Hematopoietic multipotent progenitor cell (in vitro differentiated cells): ENCODE data around the gene ARL10. TPM values are rescaled to one million over a fixed set of nuclear protein-coding genes. Genes with fewer than 3 reads are reported as not detected.

Source experiments
- DNase-seq, 3 donors: peaks; one replicate each; pipeline ENCODE4 v3.0.0-alpha.2; 2011 to 2015; ENCODE audit warnings: low read depth in 2 of 3, low spot score in 2 of 3
- total RNA-seq: library from RNA; depleted of rRNA; stranded (reverse); fragments of >200 nt; gene quantifications from one replicate; pipeline ENCODE4 v1.2.3, GENCODE V29; 2012

The ARL10 gene, protein sequence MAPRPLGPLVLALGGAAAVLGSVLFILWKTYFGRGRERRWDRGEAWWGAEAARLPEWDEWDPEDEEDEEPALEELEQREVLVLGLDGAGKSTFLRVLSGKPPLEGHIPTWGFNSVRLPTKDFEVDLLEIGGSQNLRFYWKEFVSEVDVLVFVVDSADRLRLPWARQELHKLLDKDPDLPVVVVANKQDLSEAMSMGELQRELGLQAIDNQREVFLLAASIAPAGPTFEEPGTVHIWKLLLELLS
- total RNA-seq = 17.8 TPM

DNA sequence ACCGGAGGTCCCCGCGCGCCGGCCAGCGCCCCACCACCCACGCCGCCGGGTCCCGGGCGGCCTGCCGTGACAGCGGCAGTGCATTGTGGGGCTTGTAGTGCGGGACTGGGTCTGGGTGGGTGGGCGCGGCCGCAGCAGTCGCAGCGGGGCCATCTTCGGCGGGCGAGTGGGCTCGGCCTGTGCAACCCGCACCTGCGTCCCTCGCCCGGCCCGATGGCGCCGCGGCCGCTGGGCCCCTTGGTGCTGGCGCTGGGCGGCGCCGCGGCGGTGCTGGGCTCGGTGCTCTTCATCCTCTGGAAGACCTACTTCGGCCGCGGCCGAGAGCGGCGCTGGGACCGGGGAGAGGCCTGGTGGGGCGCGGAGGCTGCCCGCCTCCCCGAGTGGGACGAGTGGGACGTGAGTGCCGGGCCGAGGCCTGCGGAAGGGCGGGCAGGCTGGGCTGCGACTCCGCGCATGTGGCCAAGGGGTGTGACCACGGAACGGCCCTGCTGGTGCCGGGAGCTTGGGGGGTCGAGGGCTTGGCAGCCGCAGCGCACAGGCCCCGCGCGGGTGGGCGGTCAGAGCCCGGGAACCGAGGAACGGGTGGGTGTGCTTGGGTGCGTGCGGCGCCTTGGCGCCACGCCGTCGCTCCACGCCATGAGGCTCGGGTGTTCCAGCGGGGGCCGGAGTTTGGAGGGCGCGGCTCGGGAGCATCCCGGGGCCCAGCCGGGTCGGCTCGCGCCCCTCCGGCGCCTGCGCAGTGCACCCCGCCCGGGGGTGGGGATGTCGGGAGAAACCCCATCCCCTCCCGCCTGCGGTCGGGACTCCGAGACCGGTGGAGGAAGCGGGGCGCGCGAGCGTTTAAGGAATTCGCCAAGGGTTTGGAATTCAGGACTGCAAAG lies at the start of gene ARL10:
TSS of gene ARL10 (plus strand) at position 137 of the 881 bp plus-strand sequence. CDS start at position 214, 77 bp downstream.
- peak in 2 of 3 donors; percentile 21 to 31 for DNase-seq

DNA sequence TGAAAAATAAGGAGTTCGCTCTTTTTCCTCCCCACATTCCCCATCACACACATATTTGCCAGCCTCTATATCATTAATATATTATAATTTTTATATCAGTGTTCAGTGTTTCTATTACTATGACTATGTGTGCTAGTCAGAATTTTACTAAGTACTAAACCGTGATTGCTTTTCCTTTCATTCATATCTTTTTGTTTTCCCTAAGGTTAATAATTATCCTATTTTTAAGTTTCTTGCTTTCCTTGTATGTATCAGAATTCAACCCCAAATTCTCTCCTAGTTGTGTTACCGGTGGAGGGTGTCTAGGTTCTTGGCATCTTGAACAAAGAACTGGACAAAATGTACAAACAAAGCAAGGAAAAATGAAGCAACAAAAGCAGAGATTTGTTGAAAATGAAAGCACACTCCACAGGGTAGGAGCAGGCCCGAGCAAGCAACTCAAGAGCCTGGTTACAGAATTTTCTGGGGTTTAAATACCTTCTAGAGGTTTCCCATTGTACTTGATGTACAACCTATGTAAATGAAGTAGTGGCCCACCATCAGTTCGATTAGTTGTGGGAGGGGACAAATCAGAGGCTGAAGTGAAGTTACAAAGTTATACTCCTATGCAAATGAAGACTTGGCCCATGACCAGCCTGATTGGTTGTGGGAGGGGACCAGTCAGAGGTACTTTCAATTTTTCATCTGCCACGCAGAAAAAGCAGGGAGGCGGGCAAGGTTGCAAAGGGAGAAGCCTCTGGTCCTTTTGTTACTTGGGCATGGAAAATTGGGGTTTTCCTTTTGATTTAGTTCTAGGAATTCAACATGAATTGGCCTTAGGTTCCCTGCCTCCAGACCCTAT lies 47.5 kb upstream of the ARL10 start:
- no peak for DNase-seq

DNA sequence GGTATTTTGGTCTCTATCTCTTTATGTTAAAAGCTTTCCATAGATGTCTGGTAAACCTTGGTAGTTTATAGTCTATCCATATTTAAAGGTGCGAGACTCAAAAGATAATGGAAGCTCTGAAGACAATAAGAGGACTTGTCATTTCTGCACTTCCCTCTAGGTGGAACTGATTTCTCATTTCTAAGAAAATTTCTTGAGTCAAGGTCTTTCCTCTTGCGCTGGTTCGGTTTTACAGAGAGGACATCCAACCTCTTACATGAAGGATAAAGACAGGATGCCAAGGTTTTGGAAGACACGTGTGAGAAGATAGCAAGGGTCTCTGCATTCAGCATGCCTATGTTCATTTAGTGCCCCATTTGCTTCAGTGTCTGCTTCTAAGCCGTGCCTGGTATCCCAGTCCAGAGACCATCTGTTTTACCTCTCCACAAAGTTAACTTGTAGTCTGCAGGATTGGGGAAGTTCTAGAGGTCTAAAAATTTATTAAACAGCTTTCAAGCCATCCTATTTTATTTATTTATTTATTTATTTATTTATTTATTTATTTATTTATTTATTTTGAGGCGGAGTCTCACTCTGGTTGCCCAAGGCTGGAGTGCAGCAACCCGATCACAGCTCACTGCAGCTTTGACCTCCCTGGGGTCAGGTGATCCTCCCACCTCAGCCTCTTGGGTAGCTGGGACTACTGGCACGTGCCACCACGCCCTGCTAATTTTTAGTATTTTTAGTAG lies 45.3 kb upstream of the ARL10 start:
- DNase-seq = peak in 2 of 3 donors; percentile 2 to 25

DNA sequence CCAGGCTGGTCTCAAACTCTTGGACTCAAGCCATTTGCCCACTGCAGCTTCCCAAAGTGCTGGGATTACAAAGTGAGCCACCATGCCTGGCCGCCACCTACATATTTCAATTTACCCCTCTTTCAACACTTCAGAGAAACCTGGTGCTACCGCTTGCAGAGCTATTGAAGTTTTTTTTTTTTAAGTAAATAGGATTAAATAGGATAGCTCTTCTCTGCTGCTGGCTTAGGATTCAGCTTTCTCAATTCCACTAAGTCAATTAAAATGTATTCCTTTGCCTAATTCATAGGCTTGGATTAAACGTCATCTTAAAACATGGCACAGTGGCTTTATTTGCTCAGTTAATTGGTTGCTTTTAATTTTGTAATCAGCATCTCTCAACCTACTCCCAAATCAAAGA lies 44.7 kb upstream of the ARL10 start:
- DNase-seq = no peak

DNA sequence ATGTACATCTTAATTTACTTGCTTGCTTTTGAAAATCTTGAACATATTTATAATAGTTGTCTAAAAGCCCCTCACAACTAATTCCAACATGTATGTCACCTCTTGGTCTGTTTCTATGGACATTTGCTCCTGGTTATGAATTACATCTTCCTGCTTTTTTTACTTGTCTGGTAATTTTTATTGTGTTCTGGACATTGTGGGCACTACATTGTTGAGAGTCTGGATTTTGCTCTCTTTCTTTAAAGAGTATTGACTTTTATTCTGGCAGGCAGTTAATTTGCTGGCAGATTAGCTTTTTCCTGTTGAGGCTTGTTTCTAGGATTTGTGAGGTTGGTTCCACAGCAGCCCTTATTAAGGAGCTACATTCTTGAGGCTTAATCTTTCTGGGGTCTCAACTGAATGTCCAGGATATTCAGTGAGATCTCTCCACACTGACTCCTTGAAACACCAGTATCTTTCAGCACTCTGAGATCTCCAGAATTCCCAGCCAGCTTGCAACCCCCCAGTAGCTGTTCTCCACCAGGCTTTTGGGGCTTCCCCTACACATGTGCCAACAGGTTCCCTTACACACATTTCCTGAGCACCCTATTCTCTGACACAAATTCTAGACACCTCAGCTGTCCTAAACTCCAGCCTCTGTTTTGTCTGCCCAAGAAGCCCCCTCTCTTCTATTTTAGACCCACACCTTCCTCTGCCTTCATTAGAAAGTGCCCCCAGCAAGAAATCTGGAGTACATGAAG lies 31.1 kb upstream of the ARL10 start:
- DNase-seq = no peak

DNA sequence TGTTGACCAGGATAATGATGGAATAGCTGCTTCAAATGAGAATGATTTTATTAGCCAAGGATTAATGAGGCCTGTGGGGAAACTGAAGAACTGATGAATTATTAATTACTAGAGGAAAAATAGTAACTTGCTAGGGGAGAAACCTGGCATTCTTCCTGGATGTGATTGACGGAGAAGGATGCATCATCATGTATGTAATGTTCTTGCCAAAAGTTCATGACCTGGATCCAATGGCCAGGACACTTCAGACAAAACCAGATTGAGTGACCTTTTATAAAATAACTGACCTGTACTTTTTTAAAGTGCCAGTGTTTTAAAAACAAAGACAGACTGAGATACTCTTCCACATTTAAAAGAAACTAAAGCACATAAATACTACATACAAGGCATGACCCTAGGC lies 27.4 kb upstream of the ARL10 start:
- DNase-seq = no peak

DNA sequence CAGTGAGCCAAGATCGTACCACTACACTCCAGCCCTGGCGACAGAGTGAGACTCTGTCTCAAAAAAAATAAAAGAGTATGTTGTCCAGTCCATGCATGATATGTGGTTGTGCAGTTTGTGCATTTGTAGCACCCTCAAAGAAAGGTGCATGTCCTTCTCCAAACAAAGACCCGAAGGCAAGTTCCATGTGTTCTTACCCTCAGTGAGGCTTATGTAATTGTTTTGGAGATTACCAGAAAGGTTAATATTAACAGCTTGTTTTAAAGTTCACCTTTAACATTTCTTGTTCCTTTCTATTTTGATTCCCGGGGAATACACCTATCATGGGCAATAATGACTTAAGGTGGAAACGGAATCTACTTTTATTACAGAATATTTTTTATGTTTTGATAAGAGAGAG lies 26.0 kb upstream of the ARL10 start:
- no peak for DNase-seq

DNA sequence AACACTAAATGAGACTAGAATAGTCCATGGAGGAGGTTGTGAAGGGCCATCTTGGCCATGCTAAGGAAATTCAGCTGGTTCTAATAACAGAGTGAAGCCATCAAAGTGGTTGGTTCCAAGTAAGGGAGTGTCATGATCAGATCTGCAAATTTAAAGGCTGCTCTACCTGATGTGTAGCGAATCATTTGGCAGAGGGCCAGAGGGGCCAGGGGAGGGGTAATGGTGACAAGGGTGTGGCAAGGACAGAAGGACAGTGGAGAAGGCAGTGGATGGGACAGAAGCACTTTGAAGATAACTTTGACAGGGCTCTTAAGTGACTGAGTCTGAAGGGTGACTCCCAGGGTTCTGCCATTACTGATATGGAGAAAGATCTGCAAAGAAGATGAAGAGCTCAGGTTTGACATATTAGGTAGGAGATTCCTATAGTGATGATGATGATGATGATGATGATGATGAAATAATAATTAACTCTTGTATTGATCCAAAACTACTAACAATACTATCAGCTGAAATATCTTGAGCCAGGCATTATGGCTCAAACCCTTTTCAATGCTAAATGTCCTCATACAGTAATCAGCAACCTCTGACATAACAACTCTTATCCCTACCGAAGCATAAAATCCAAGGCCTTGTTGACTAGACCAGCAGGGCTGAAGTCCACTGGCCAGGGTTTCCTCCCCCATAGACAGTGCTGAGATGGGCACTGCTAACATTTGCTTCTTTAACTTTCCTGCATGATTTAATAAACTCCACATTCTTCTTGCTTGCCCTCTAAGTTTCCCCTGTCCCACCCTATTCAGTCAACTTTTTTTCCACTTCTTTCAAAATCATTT lies 23.7 kb upstream of the ARL10 start:
- no peak for DNase-seq

DNA sequence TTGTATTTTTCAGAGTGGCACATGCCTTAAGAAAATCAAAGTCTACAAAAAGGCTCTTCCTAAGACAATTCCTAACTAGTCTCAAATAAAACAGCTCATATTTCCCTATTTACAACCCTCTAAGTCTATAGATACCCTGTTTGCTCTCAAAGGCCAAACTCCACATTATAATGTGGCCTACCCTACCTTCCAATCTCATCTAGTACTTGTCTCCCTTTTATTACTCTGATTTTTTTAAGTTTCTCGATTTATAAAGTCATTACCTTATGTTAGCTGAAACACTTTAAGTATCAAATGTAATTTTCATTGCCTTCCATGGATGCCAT lies 23.2 kb upstream of the ARL10 start:
- DNase-seq = no peak

DNA sequence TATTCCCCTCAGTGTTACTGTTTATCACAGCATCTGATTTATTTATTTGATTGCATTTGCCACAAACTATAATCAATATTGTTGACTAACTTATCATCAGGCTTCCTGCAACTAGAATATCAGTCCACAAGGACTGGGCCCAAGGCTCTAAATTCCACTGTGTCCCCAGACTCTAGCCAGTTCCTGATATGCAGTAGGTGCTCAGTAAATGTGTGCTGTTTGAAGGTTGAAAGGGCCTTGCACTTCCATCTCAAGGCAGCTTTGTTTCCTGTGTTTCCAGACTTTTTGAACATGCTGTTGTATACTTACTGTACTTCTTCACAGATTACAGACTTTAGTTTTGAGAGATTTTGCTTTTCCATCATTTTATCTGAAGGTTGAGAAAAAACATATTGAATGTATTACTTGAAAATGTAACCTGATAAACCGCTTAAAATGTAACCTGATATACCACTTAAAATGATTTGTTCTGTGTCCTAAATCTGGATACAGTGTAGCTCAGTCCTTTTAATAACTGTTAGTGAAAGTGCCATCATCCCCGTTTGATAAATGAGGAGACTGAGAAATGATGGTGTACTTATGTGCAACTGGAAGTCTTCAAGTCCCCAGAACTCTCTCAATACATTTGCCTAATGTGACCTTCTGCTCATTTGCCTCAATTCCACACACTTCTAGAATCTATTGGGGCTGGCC lies 22.4 kb upstream of the ARL10 start:
- no peak for DNase-seq

DNA sequence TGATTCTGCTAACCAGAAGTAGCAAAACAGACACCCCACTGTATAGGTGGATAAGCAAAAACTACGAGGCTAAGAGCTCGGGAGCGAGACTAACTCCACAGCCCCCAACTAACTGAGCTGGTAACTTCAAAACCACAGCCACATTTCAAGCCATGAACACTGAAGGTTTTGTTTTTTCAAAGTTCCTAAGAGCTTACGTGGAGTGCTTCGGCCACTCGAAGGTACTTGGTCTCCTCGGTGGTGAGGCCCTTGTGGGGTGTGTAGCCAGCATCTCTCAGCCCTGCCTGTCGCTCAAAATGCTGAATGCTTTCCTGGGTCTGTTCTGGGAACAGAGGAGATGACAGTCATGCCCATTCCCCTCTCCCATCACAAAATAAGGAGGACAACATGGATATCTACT lies 14.9 kb upstream of the ARL10 start:
- DNase-seq = no peak

DNA sequence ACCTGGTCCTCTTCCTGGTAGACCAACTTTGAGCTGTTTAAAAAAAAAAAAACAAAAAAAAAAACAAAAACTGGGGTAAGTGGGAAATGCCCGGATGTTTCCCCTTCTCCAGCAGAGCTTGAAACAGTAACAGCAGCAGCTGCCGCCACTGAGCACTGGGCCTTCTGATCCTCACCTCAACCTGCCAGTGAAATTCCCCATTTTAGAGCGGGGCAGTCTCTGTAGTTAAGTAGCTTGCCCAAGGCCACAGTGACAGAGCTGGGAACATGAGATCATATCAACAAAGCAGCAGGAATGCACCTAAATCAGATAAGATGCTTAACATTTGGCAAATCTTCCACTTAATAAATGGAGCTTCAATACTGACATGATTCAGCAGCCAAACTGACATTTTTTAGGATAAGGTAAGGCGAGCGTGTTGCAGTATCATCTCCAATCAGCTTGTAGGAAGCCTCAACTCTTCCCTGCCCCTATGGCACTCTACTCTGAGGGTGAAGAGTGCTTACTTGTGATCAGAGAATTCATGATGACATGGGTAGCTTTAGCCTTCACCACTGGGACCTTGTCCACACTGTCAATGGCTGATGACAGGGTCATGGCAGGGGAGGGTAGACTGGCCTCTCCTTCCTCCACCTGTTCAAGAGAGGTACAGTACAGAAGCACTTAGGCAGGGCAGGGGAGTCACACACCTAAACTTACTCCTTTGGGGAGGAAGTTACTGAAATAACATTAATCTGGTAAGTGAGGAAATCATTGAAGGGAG lies 13.0 kb upstream of the ARL10 start:
- no peak for DNase-seq

DNA sequence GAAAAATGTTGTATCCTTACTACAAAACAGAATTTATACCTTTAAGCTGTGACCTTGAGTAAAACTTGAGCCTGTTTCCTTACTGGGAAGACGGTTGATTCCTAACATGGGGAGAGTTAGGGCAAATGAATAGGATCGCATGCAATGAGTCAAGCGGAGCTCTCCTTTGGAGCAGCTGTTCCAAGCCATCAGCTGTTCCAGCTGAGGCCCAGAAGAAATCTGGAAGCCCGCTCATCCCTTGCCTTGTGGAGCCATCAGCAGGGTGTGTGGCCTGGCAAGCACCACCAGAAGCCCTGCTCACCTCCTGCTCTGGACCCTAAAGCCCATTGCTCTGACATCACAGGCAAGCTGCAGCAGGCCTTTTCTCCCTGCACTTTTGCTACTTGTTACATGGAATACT lies 11.8 kb upstream of the ARL10 start:
- DNase-seq = no peak

DNA sequence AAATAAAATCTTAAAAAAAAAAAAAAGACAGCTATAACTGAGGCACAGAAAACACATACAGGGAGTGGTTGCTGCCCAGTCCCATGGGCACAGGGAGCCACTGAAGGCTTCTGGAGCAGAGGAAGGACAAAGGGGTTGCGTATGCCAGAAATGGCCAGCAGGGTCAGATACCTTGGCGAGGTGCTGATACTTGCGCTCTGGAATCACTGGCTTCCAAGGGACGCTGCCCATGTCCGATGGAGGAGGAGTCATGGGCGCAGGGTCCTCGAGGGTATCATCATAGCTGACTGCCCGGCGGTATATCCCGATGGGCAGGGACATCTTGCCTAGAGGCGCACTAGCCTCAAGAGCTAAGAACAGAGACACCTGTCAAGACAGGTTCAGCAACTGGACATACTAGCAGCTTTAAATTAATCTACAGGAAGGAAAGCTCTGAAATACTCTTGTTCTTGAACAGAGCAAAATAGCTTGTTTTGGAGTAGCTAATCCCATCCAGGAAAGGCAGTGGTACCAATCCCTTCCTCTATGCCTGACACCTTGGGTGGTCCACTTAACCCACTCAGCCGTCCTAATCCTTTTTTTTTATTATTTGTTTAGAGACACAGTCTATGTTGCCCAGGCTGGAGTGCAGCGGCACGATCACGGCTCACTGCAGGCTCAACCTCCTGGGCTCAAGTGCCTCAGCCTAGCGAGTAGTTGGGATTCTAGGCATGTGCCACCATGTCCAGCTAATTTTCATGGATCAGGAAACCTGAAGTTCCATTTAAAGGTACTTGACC lies 9.7 kb upstream of the ARL10 start:
- no peak for DNase-seq

DNA sequence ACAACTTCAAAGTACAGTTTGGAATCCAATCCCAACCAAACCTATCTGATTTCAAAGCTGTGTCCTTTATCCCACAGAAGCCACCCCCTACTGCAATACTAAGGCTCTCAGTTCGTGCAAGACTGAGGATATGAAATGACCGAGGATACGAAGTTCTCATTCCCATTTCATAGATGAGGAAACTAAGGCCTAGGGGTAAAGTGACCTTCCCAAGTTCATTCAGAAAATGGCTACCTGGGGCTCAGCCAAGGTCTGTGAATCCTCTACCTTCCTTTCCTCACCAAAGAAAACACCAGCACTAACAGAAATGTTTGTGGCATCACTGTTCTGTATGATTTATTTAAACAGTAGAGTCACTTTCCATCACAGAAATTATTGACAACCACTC lies 9.1 kb upstream of the ARL10 start:
- DNase-seq = no peak

DNA sequence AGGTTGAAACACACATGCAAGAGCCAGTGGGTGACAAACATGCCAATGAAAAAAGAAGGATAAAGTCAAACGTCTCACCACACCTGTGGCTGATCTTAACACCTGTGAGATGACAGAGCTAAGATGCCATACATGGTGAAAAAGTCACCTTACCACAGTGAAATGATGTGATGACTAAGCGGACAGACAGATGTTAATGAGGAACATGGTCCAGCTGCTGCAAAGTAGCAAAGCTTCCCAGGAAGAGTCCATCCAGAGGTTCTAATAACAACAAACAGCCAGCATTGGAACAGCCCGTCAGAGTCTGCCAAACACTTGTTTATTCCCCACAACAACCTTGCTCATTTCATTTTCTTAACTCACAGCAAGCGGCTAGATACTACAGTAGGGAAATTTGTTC lies 5.6 kb upstream of the ARL10 start:
- DNase-seq = no peak

DNA sequence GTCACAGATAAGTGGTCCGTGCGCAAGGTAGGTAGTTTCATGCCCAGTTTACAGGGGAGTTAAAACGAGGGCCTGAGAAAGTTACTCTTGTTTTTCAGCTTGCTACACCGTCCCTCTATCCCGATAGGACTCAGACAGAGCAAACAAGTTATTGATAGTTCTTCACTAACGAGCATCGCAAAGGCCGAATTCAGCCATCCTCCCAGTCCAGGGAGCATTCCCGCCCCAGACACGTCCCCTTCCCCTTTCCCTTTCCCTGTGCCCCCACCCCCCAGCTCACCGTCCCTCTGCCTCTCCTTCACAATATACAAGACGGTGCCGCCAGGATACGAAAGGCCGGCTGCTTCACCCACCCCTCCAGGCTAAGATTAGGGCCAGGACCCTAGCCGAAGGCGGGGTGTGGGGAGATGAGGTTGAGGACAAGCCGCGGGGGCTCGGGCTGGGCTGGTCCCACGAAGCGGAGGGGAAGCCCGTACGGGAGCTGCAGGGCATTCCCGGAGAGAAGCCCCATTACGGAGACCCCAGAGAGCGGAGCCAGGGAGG lies 4.3 kb upstream of the ARL10 start:
- DNase-seq = peak in 1 of 3 donors; percentile 11
